WERI-Rb-1 (cell line): Measurements from ENCODE around the gene ALOX5.

Source experiments
- DNase-seq: peaks from one replicate; pipeline ENCODE4 v3.0.0-alpha.2; 2020
- H3K27ac ChIP-seq: fragments of 250-450 bp; sonication (Bioruptor Pico); 2 replicates; pipeline ENCODE4 v1.5.1; 2020; ENCODE audit warnings: mild to moderate bottlenecking, moderate library complexity
- H3K27me3 ChIP-seq: fragments of 250-450 bp; sonication (Bioruptor Pico); 2 replicates; pipeline ENCODE4 v1.5.1; 2021; ENCODE audit warnings: mild to moderate bottlenecking, low read depth, moderate library complexity; ENCODE audit not compliant: insufficient read depth, severe bottlenecking
- H3K36me3 ChIP-seq: fragments of 250-450 bp; sonication (Bioruptor Pico); 2 replicates; pipeline ENCODE4 v1.5.1; 2020; ENCODE audit warnings: mild to moderate bottlenecking, moderate library complexity
- H3K4me3 ChIP-seq: 2 replicates; pipeline ENCODE4 v1.5.1; 2011; ENCODE audit warnings: low read depth, mild to moderate bottlenecking, control low read depth, low read length
- H3K9me3 ChIP-seq: fragments of 250-450 bp; sonication (Bioruptor Pico); 2 replicates; pipeline ENCODE4 v1.5.1; 2021; ENCODE audit warnings: mild to moderate bottlenecking, moderate library complexity; ENCODE audit not compliant: severe bottlenecking
- TF ChIP-seq, protein P1 (sequence below): IDR thresholded peaks from 2 replicates; pipeline ENCODE4 v1.5.1; 2011; ENCODE audit warnings: low read depth, mild to moderate bottlenecking, control low read depth, inconsistent platforms, low read length

ALOX5 gene

DNA sequence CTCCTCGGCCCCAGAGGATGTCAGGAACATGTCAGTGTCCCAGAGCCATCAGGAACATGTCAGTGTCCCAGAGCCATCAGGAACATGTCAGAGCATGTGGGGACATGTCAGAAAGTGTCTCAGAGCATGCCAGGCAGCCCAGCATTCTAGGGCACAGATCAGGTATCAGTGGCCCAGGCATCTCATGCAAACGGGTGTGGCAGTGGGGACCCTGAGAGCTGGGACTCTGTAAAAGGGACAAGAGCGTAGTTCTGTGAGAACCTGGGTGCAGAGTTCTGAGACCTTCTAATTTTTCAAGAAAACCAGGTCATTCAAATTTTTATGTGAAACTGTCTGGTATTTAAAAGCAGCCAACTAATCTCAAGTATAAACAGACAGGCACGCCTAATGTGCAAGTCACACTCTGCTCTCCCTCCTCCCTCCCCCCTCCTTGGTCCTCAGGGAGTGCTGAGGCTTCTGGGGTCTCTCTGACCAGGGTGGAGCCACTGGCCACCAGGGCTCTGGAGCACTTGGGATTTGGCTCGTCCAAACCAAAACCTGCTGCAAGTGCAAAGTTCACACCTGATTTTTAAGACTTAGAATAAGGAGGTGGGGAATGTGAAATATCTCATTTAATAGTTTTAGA lies 64.6 kb downstream of the ALOX5 start:
- TF ChIP-seq, protein P1, sequence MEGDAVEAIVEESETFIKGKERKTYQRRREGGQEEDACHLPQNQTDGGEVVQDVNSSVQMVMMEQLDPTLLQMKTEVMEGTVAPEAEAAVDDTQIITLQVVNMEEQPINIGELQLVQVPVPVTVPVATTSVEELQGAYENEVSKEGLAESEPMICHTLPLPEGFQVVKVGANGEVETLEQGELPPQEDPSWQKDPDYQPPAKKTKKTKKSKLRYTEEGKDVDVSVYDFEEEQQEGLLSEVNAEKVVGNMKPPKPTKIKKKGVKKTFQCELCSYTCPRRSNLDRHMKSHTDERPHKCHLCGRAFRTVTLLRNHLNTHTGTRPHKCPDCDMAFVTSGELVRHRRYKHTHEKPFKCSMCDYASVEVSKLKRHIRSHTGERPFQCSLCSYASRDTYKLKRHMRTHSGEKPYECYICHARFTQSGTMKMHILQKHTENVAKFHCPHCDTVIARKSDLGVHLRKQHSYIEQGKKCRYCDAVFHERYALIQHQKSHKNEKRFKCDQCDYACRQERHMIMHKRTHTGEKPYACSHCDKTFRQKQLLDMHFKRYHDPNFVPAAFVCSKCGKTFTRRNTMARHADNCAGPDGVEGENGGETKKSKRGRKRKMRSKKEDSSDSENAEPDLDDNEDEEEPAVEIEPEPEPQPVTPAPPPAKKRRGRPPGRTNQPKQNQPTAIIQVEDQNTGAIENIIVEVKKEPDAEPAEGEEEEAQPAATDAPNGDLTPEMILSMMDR, result no peak
- no peaks in the 10 kb centered on the region for H3K36me3 ChIP-seq
- H3K9me3 ChIP-seq, result peaks cover 2% of the 10 kb centered on the region
- DNase-seq, result no peak
- no peak overlapping the region for H3K4me3 ChIP-seq
- H3K27ac ChIP-seq, result no peak overlapping the region
- no peaks in the 10 kb centered on the region for H3K27me3 ChIP-seq

DNA sequence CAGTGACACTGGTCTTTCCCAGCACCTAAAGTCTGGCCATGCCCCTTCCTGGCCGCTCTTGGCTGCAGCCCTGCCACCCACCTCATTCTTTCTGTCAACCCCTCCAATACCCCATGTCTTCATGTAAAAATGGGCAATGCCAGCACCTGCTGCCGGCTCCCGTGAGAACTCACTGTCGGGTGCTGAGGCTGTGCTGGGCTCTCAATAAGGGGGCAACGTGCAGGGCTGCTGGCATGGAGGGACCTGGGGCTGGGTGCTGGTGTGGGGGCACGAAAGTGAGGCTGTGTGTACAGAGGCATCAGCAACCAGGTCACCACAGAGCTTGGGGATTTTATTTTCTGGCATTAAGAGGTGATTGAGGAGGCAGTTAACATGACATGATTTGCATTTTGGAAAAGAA lies 65.3 kb downstream of the ALOX5 start:
- Histone ChIP-seq H3K27me3 (no peaks in the 10 kb centered on the region), H3K27ac (peak overlapping the region; percentile 26; the same call in 1 of the 2 replicates), H3K9me3 (peaks cover 2% of the 10 kb centered on the region), H3K4me3 (no peak overlapping the region), H3K36me3 (no peaks in the 10 kb centered on the region)
- TF ChIP-seq, protein P1, result no peak
- DNase-seq, result no peak

- Histone ChIP-seq H3K4me3 (no peak overlapping the region), H3K27ac (peak overlapping the region; percentile 26; the same call in 1 of the 2 replicates), H3K36me3 (no peaks in the 10 kb centered on the region), H3K9me3 (peaks cover 2% of the 10 kb centered on the region), H3K27me3 (no peaks in the 10 kb centered on the region)
- DNase-seq, result peak; percentile 44
- TF ChIP-seq, protein P1, result no peak
Observed at GRCh38 chr10:45439873-45440272, 65.9 kb downstream of the ALOX5 start.

GRCh38 chr10:45440511-45441062 lies 66.6 kb downstream of the ALOX5 start:
- no peaks in the 10 kb centered on the region for H3K36me3 ChIP-seq
- peaks cover 2% of the 10 kb centered on the region for H3K9me3 ChIP-seq
- no peak overlapping the region for H3K27ac ChIP-seq
- no peaks in the 10 kb centered on the region for H3K27me3 ChIP-seq
- TF ChIP-seq, protein P1, result no peak
- H3K4me3 ChIP-seq, result no peak overlapping the region
- DNase-seq, result no peak

- H3K36me3 ChIP-seq, result no peaks in the 10 kb centered on the region
- H3K27ac ChIP-seq, result no peak overlapping the region
- H3K4me3 ChIP-seq, result no peak overlapping the region
- TF ChIP-seq, protein P1, result no peak
- no peak for DNase-seq
- H3K9me3 ChIP-seq, result peaks cover 2% of the 10 kb centered on the region
- no peaks in the 10 kb centered on the region for H3K27me3 ChIP-seq
Observed at GRCh38 chr10:45441239-45442190, 67.5 kb downstream of the ALOX5 start.
